Neural progenitor cell (in vitro differentiated cells): ENCODE data around the gene GFRA4. TPM values are rescaled to one million over a fixed set of nuclear protein-coding genes. Genes with fewer than 3 reads are reported as not detected.
A peak's percentile ranks its signal among the peaks of the same experiment; 100 is the strongest.

ENCODE experiments used
- DNase-seq: peaks from one replicate; pipeline ENCODE4 v3.0.0-alpha.2; 2016; ENCODE audit warnings: low spot score
- H2AFZ ChIP-seq: fragments of 200-600 bp; sonication (generic); replicated peaks from 2 replicates; pipeline ENCODE4 v1.6.1; 2016; ENCODE audit warnings: antibody characterized with exemption
- H3F3A ChIP-seq: fragments of 200-600 bp; sonication (generic); 2 replicates; pipeline ENCODE4 v1.6.1; 2016; ENCODE audit warnings: antibody characterized with exemption, low read depth
- H3K27ac ChIP-seq: fragments of 200-600 bp; sonication (generic); 2 replicates; pipeline ENCODE4 v1.5.1; 2016; ENCODE audit warnings: mild to moderate bottlenecking
- H3K27me3 ChIP-seq: fragments of 200-600 bp; sonication (generic); 2 replicates; pipeline ENCODE4 v1.6.1; 2016; ENCODE audit warnings: mild to moderate bottlenecking, moderate library complexity
- H3K36me3 ChIP-seq: fragments of 200-600 bp; sonication (generic); 2 replicates; pipeline ENCODE4 v1.5.1; 2016
- H3K4me1 ChIP-seq: fragments of 200-600 bp; sonication (generic); 2 replicates; pipeline ENCODE4 v1.6.1; 2016; ENCODE audit warnings: mixed run types
- H3K4me2 ChIP-seq: fragments of 200-600 bp; sonication (generic); 2 replicates; pipeline ENCODE4 v1.6.1; 2016
- H3K4me3 ChIP-seq: fragments of 200-600 bp; sonication (generic); 2 replicates; pipeline ENCODE4 v1.5.1; 2016
- H3K79me2 ChIP-seq: fragments of 200-600 bp; sonication (generic); 2 replicates; pipeline ENCODE4 v1.6.1; 2016; ENCODE audit warnings: low read depth
- H3K9ac ChIP-seq: fragments of 200-600 bp; sonication (generic); 2 replicates; pipeline ENCODE4 v1.6.1; 2016
- H3K9me3 ChIP-seq: fragments of 200-600 bp; sonication (generic); 2 replicates; pipeline ENCODE4 v1.5.1; 2016; ENCODE audit warnings: low read depth
- H4K20me1 ChIP-seq: fragments of 200-600 bp; sonication (generic); 2 replicates; pipeline ENCODE4 v1.6.1; 2016; ENCODE audit warnings: low read depth
- H3K27ac Mint-ChIP-seq: 3 replicates; pipeline ENCODE4 v1.8.0; 2021; ENCODE audit warnings: mixed read lengths
- H3K27me3 Mint-ChIP-seq: 2 replicates; pipeline ENCODE4 v1.8.0; 2022; ENCODE audit warnings: low read depth, mild to moderate bottlenecking, inconsistent platforms, moderate library complexity, mixed read lengths; ENCODE audit not compliant: insufficient read depth
- H3K36me3 Mint-ChIP-seq: 3 replicates; pipeline ENCODE4 v1.8.0; 2021; ENCODE audit warnings: mixed read lengths
- H3K4me1 Mint-ChIP-seq: 3 replicates; pipeline ENCODE4 v1.8.0; 2021; ENCODE audit warnings: mixed read lengths
- H3K4me3 Mint-ChIP-seq: 3 replicates; pipeline ENCODE4 v1.8.0; 2021; ENCODE audit warnings: mild to moderate bottlenecking, moderate library complexity, mixed read lengths
- H3K9me3 Mint-ChIP-seq: 3 replicates; pipeline ENCODE4 v1.8.0; 2020; ENCODE audit warnings: mixed read lengths
- CTCF ChIP-seq: fragments of 200-600 bp; sonication (generic); IDR thresholded peaks from 2 replicates; pipeline ENCODE4 v1.5.1; 2017; ENCODE audit warnings: antibody characterized with exemption, mild to moderate bottlenecking
- EZH2 ChIP-seq: fragments of 200-600 bp; sonication (generic); IDR thresholded peaks from 2 replicates; pipeline ENCODE4 v1.6.1; 2017; ENCODE audit warnings: antibody characterized with exemption, mild to moderate bottlenecking, moderate library complexity
- EZH2phosphoT487 ChIP-seq: fragments of 200-600 bp; sonication (generic); IDR thresholded peaks from 2 replicates; pipeline ENCODE4 v1.6.1; 2017; ENCODE audit warnings: antibody characterized with exemption
- total RNA-seq: library from RNA; depleted of rRNA; stranded (reverse); fragments of >200 nt; gene quantifications from 2 replicates; pipeline ENCODE4 v1.2.3, GENCODE V29; 2015; ENCODE audit warnings: low replicate concordance

The GFRA4 gene
- total RNA-seq, 1 donor from 2014 or later = not detected

DNA sequence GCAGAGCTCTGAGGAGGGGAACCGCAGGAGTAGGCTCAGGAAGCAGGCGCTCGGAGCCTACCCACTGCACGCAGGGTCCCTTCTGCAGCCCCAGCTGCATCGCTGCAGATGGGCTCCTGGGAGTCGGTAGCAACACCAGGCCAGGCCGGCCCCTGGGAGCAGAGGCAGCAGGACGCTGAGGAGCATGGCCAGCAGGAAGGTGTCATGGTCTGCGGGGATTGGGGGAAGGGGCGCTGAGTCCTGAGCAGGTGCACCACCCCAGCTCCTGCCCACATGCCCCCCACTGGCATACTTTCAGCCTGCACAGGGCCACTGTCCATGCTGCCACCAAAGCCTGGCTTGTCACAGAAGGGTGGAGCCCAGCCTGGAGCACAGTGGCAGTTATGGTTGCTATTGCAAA, 7.7 kb upstream of the GFRA4 start:
- TF ChIP-seq EZH2 (no peak), EZH2phosphoT487 (no peak), CTCF (no peak)
- H3K27ac Mint-ChIP-seq = no peak overlapping the region
- no peak for DNase-seq
- H4K20me1 ChIP-seq = no peaks in the 10 kb centered on the region
- H3K27me3 Mint-ChIP-seq = peaks cover 15% of the 10 kb centered on the region
- no peaks in the 10 kb centered on the region for H3K9me3 ChIP-seq
- no peaks in the 10 kb centered on the region for H3K36me3 ChIP-seq
- no peaks in the 10 kb centered on the region for H3K4me1 ChIP-seq
- H3K27me3 ChIP-seq = peaks cover 33% of the 10 kb centered on the region
- H3K79me2 ChIP-seq = no peaks in the 10 kb centered on the region
- no peak overlapping the region for H3K9ac ChIP-seq
- H3K36me3 Mint-ChIP-seq = no peaks in the 10 kb centered on the region
- H3K4me3 ChIP-seq = no peak overlapping the region
- no peak overlapping the region for H3K4me2 ChIP-seq
- H3K27ac ChIP-seq = no peak overlapping the region
- no peaks in the 10 kb centered on the region for H3K9me3 Mint-ChIP-seq
- H3K4me1 Mint-ChIP-seq = peaks cover 11% of the 10 kb centered on the region
- no peak overlapping the region for H3K4me3 Mint-ChIP-seq
- no peak overlapping the region for H2AFZ ChIP-seq
- H3F3A ChIP-seq = no peaks in the 10 kb centered on the region

- peak; percentile 48 for TF ChIP-seq CTCF
- no peak for TF ChIP-seq EZH2phosphoT487
- TF ChIP-seq EZH2 = no peak
- H3K27me3 ChIP-seq = peaks cover 33% of the 10 kb centered on the region
- no peak overlapping the region for H3K27ac ChIP-seq
- H3K79me2 ChIP-seq = no peaks in the 10 kb centered on the region
- H3K9me3 Mint-ChIP-seq = no peaks in the 10 kb centered on the region
- H4K20me1 ChIP-seq = no peaks in the 10 kb centered on the region
- H3K4me3 Mint-ChIP-seq = no peak overlapping the region
- no peaks in the 10 kb centered on the region for H3K36me3 Mint-ChIP-seq
- no peaks in the 10 kb centered on the region for H3K4me1 ChIP-seq
- H3K27me3 Mint-ChIP-seq = peaks cover 14% of the 10 kb centered on the region
- H3K36me3 ChIP-seq = no peaks in the 10 kb centered on the region
- H3K27ac Mint-ChIP-seq = peak overlapping the region; percentile 68
- H3K4me2 ChIP-seq = no peak overlapping the region
- peaks cover 11% of the 10 kb centered on the region for H3K4me1 Mint-ChIP-seq
- H3F3A ChIP-seq = no peaks in the 10 kb centered on the region
- H2AFZ ChIP-seq = no peak overlapping the region
- no peak overlapping the region for H3K9ac ChIP-seq
- no peaks in the 10 kb centered on the region for H3K9me3 ChIP-seq
- no peak overlapping the region for H3K4me3 ChIP-seq
- DNase-seq = peak; percentile 33
These were observed 7.3 kb upstream of the GFRA4 start for GRCh38 chr20:3670511-3670910.

DNA sequence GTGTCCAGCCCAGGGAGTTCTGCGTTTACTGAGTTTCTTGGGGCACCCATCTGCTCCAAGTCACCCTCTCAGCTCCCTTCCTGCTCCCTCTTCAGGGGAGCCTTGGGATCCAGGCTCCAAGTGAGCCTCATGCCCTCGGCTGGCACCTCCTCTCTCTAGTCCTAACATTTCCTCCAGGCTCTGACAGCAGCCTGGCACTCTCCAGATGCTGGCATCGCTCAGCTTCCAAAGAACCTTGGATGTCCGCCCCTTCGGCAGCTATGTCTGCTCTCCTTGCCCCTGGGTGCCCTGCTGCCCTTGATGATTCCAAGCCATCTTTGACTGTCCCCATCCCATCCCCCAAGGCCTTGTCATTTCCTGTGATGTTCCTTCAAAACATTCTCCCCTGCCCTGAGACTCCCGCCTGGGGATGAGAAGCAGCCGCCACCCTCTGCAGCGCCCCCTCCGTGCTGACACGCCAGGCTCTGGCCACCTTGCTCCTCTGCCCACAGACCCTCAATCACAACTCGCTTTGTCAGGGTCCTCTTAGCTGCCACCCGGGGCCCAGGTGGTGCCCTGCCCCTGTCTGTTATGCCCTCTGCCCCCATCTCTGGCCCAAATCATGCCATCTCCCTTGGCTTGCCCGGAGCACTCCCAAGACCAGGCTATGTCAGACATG, 6.6 kb upstream of the GFRA4 start:
- H3K4me3 ChIP-seq = no peak overlapping the region
- H4K20me1 ChIP-seq = no peaks in the 10 kb centered on the region
- no peak overlapping the region for H3K27ac ChIP-seq
- H3K4me1 Mint-ChIP-seq = peaks cover 11% of the 10 kb centered on the region
- peaks cover 8% of the 10 kb centered on the region for H3K27me3 Mint-ChIP-seq
- H3K36me3 Mint-ChIP-seq = no peaks in the 10 kb centered on the region
- no peaks in the 10 kb centered on the region for H3K9me3 ChIP-seq
- H3K4me1 ChIP-seq = no peaks in the 10 kb centered on the region
- H3K36me3 ChIP-seq = no peaks in the 10 kb centered on the region
- H3K27me3 ChIP-seq = peaks cover 33% of the 10 kb centered on the region
- H3K27ac Mint-ChIP-seq = peak overlapping the region; percentile 68
- H3K9me3 Mint-ChIP-seq = no peaks in the 10 kb centered on the region
- H3K79me2 ChIP-seq = no peaks in the 10 kb centered on the region
- H2AFZ ChIP-seq = no peak overlapping the region
- TF ChIP-seq CTCF (no peak), EZH2phosphoT487 (no peak), EZH2 (no peak)
- DNase-seq = no peak
- no peak overlapping the region for H3K4me2 ChIP-seq
- no peak overlapping the region for H3K9ac ChIP-seq
- no peaks in the 10 kb centered on the region for H3F3A ChIP-seq
- H3K4me3 Mint-ChIP-seq = peak overlapping the region; percentile 33
